Measurements from ENCODE around the gene KANSL1L.

DNA sequence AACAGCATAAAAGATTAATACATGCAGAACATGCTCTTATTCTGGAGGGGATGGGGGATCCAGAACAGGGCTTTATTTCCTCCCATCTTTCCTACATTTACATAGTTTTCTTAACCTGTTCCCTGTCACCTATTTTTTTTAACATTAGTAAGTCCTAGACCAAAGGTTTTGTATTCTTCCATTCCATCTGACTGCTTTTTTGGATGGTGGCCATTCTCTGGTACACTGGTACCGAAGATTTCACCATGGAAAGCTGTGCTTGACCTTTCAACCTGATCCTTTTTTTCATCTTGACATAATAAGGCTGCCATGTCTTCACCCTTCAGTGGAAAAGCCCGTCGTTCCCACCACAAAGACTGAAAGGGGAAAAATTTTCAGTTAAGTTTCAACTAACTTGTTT, 148.4 kb downstream of the KANSL1L start:
- TF ChIP-seq POLR2A (IDR thresholded peaks at IDR 0.05; ENCODE audit: low read depth, low read length) (no peak), POLR2AphosphoS5 (IDR thresholded peaks at IDR 0.05; ENCODE audit: low read depth, low read length) (no peak), TAF1 (IDR thresholded peaks at IDR 0.05; ENCODE audit: low read depth, low read length) (no peak), SPI1 (IDR thresholded peaks at IDR 0.05; ENCODE audit: low read depth, low read length) (no peak), POU2F2 (IDR thresholded peaks at IDR 0.05; ENCODE audit: low read depth, low read length) (no peak)
